ENCODE results near the gene DLGAP1. TPM values are rescaled to one million over a fixed set of nuclear protein-coding genes. Genes with fewer than 3 reads are reported as not detected.

Gene DLGAP1
- total and polyA plus RNA-seq, 2 of the 13 experiments (the other 11 are each of a cell fraction or from before 2014, with no cell fraction given): 0.01 TPM; not detected in 1

DNA sequence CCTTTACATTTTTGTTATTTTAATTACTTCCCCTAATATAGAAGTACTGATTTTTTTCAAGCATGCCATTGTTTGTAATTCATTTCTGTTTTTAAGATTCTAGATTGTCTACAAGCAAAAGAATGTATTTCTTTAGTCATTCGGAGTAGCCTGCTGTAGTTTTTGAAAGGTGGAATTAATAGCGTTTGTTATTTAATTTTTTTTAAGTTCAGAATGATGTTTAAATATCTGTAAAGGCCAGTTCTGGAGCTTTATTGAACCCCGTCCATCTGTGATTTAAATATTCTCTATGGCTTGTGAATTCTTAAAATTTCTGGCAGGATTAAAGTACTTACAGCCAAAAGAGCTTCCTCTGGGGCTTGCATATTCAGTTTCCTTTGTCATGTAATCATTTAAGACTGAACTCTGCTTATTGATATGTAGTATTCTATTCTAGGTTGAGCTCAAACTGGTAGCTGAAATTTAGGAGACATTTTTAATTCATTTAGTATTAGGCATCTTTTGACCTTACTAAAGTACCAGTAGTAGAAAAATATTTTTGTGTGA is 999.9 kb downstream of the DLGAP1 start:
- peaks cover 42% of the 10 kb centered on the region for H4K20me1 ChIP-seq (ENCODE audit: insufficient read depth, low read length)
- no TSS peak for BruUV-seq (replicated peaks)
- no peak for DNase-seq (ENCODE audit: low spot score)
- WGBS (ENCODE audit: low lambda C conversion rate): 55% methylated on average over 3 of the region's 3 CpGs
- H3K4me1 ChIP-seq (ENCODE audit: insufficient read depth, low read length): peaks cover 50% of the 10 kb centered on the region
- H3K27ac ChIP-seq (ENCODE audit: extremely low read length, insufficient read depth, low read length): peak overlapping the region; percentile 90
- in situ Hi-C loops (cut with HindIII; ENCODE audit: extremely low pct_ligation_motif_present, low pct_unique_long_range_greater_than_20kb) (loop anchor here (10.0 to 25.0 kb wide), 3 partner anchors 170 to 393 kb away; no protein-coding TSS in a partner anchor), intact Hi-C loops (cut with micrococcal nuclease; ENCODE audit: unreplicated experiment) (loop anchor here (5.0 kb wide), 1 partner anchor 193 kb away; the partner anchor contains the start of gene MYL12B)
- ATAC-seq: no peak
- POLR2A ChIA-PET: interaction anchor here (2.2 to 5.8 kb wide), 3 partner anchors 140 to 210 kb away, joined by 6 to 79 read pairs (median 53); no protein-coding TSS in a partner anchor
- no peaks in the 10 kb centered on the region for H3K9me3 ChIP-seq (ENCODE audit: low read length)
- no peaks in the 10 kb centered on the region; a peak in 1 of 5 replicates for H3K27me3 ChIP-seq (ENCODE audit: control insufficient read depth in 1 of 2, insufficient read depth in 2 of 2, low read length in 2 of 2)
- no peak for FAIRE-seq
- no peak overlapping the region for H2AFZ ChIP-seq (ENCODE audit: low read length)
- peak overlapping the region; percentile 72 for H3K4me2 ChIP-seq (ENCODE audit: low read depth, low read length)
- peaks cover 8 to 37% of the 10 kb centered on the region in 2 experiments; a peak in 4 of 5 replicates for H3K36me3 ChIP-seq (replicated peaks in 1 of 2; ENCODE audit: control insufficient read depth in 1 of 2, insufficient read depth in 2 of 2, low read length in 2 of 2)
- CTCF ChIA-PET (ENCODE audit: low intra/inter-chr PET ratio, low total read pairs): no interaction called here
- H3K79me2 ChIP-seq (ENCODE audit: insufficient read depth, low read length): peaks cover 78% of the 10 kb centered on the region
- TF ChIP-seq KLF6 (CRISPR knock-in tag; IDR thresholded peaks at IDR 0.05) (no peak), ZNF788 (CRISPR knock-in tag; IDR thresholded peaks at IDR 0.05; ENCODE audit: borderline replicate concordance) (no peak), ZNF780A (CRISPR knock-in tag; IDR thresholded peaks at IDR 0.05) (no peak), SMAD9 (CRISPR knock-in tag; IDR thresholded peaks at IDR 0.05) (no peak), ZBTB7B (CRISPR knock-in tag; IDR thresholded peaks at IDR 0.05) (no peak)
- TF ChIP-seq, protein P1, sequence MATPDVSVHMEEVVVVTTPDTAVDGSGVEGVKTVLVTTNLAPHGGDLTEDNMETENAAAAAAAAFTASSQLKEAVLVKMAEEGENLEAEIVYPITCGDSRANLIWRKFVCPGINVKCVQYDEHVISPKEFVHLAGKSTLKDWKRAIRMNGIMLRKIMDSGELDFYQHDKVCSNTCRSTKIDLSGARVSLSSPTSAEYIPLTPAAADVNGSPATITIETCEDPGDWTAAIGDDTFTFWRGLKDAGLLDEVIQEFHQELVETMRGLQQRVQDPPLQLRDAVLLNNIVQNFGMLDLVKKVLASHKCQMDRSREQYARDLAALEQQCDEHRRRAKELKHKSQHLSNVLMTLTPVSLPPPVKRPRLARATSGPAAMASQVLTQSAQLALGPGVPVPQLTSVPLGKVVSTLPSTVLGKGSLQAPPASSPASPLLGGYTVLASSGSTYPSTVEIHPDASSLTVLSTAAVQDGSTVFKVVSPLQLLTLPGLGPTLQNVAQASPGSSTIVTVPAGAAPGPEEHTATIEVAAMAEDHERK (CRISPR knock-in tag; IDR thresholded peaks at IDR 0.05; ENCODE audit: low read depth): no peak
- TF ChIP-seq, protein P2, sequence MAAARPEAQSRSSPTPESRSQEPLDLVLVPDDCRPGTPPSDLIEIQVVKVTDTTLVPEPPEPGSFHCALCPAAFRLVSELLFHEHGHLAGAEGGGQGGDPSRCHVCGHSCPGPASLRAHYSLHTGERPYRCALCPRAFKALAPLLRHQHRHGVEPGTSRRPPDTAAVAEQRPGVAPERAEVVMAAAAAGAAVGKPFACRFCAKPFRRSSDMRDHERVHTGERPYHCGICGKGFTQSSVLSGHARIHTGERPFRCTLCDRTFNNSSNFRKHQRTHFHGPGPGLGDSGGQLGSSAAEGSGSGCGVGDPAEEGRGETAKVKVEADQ (CRISPR knock-in tag; IDR thresholded peaks at IDR 0.05; ENCODE audit: borderline replicate concordance): no peak
- peak overlapping the region; percentile 82 to 93 (median 93); a peak in 5 of 6 replicates for H3K4me3 ChIP-seq (replicated peaks in 1 of 3; ENCODE audit: insufficient read depth in 1 of 3, low read depth in 2 of 3, low read length in 3 of 3)
- peak overlapping the region; percentile 96 for H3K9ac ChIP-seq (ENCODE audit: insufficient read depth, low read depth, low read length)

Measured in HepG2 (cell line).